Thoracic aorta (tissue), 2 donors: ENCODE data around the gene ZDHHC8. TPM values are rescaled to one million over a fixed set of nuclear protein-coding genes. Genes with fewer than 3 reads are reported as not detected.

ENCODE experiments used
- ATAC-seq: fragments of 150-250 bp; one replicate; pipeline ENCODE4 v1.8.0; 2017; ENCODE audit warnings: low read depth; ENCODE audit not compliant: insufficient number of reproducible peaks, low FRiP score
- DNase-seq: peaks from one replicate; pipeline ENCODE4 v3.0.0-alpha.2; 2020; ENCODE audit warnings: low spot score
- H3K27ac ChIP-seq, 2 donors: fragments of 200-600 bp; sonication (generic); 1 replicate in 1 of 2; 2 replicates in 1 of 2; pipeline ENCODE4 v1.5.1; 2016; ENCODE audit warnings: mild to moderate bottlenecking in 2 of 2, moderate library complexity in 2 of 2
- H3K27me3 ChIP-seq: fragments of 200-600 bp; sonication (generic); replicated peaks from 2 replicates; pipeline ENCODE4 v1.6.0; 2016; ENCODE audit warnings: mild to moderate bottlenecking; ENCODE audit not compliant: insufficient read depth
- H3K36me3 ChIP-seq: fragments of 200-600 bp; sonication (generic); one replicate; pipeline ENCODE4 v1.5.1; 2016
- H3K4me1 ChIP-seq, 2 donors: fragments of 200-600 bp; sonication (generic); 1 replicate in 1 of 2; 2 replicates in 1 of 2; pipeline versions ENCODE4 v1.5.1 to v1.6.0; 2016; ENCODE audit warnings: low read depth in 2 of 2, mild to moderate bottlenecking in 1 of 2; ENCODE audit not compliant: control insufficient read depth in 1 of 2
- H3K4me3 ChIP-seq: fragments of 200-600 bp; sonication (generic); 2 replicates; pipeline ENCODE4 v1.5.1; 2016; ENCODE audit warnings: mild to moderate bottlenecking
- H3K9me3 ChIP-seq: fragments of 200-600 bp; sonication (generic); 2 replicates; pipeline ENCODE4 v1.5.1; 2016
- total RNA-seq, 2 donors: library from RNA; depleted of rRNA; stranded (reverse); fragments of >200 nt; gene quantifications; one replicate each; pipeline versions ENCODE4 v1.1.0 to v1.2.3, GENCODE V29; 2016
- TF ChIP-seq, protein P1 (sequence below): fragments of 200-600 bp; sonication (generic); IDR thresholded peaks from one replicate; pipeline ENCODE4 v1.5.1; 2019; ENCODE audit warnings: antibody characterized with exemption

Gene ZDHHC8
- total RNA-seq, 2 donors from 2014 or later = 14.8 to 49.8 TPM

- ATAC-seq (no peak), DNase-seq (no peak)
- H3K36me3 ChIP-seq = peaks cover 41% of the 10 kb centered on the region
- H3K4me1 ChIP-seq = no peaks in the 10 kb centered on the region
- no peak overlapping the region for H3K4me3 ChIP-seq
- TF ChIP-seq, protein P1, sequence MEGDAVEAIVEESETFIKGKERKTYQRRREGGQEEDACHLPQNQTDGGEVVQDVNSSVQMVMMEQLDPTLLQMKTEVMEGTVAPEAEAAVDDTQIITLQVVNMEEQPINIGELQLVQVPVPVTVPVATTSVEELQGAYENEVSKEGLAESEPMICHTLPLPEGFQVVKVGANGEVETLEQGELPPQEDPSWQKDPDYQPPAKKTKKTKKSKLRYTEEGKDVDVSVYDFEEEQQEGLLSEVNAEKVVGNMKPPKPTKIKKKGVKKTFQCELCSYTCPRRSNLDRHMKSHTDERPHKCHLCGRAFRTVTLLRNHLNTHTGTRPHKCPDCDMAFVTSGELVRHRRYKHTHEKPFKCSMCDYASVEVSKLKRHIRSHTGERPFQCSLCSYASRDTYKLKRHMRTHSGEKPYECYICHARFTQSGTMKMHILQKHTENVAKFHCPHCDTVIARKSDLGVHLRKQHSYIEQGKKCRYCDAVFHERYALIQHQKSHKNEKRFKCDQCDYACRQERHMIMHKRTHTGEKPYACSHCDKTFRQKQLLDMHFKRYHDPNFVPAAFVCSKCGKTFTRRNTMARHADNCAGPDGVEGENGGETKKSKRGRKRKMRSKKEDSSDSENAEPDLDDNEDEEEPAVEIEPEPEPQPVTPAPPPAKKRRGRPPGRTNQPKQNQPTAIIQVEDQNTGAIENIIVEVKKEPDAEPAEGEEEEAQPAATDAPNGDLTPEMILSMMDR = no peak
- no peaks in the 10 kb centered on the region for H3K9me3 ChIP-seq
- no peak overlapping the region for H3K27ac ChIP-seq
- H3K27me3 ChIP-seq = no peaks in the 10 kb centered on the region
Observed at GRCh38 chr22:20099099-20099711, 32.4 kb upstream of the ZDHHC8 start.

GRCh38 chr22:20101638-20102037 is 30.0 kb upstream of the ZDHHC8 start:
- H3K4me3 ChIP-seq = no peak overlapping the region
- TF ChIP-seq, protein P1 = no peak
- peaks cover 39% of the 10 kb centered on the region for H3K36me3 ChIP-seq
- ATAC-seq = no peak
- H3K27ac ChIP-seq = no peak overlapping the region
- H3K9me3 ChIP-seq = no peaks in the 10 kb centered on the region
- H3K27me3 ChIP-seq = no peaks in the 10 kb centered on the region
- DNase-seq = no peak
- H3K4me1 ChIP-seq = no peaks in the 10 kb centered on the region

DNA sequence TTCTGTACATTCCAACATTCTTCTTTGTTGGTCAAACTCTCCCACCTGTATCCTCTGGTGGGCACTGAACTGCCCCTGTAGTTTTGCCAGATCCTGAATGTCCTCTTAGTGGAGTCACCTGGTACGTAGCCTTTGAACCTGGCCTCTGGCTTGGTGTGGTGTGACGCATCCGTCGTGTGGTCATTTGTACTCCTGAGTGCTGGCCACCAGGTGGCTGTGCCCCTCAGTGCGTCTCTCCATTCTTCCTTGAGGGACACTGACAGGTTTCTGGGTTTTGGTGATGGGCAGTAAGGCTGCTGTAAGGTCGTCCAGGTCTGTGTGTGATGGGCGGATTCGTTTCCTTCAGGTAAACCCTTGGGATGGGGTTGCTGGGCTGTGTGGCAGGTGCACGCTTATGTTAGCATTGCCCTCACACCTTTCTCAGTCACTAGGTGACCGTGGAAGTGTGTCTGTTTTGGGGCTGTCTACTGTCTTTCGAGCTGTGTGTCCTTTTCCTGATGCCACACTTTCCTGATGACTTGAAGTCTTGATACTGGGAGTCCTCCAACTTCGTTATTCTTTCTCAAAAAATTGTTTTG is 29.3 kb upstream of the ZDHHC8 start:
- H3K9me3 ChIP-seq = no peaks in the 10 kb centered on the region
- H3K27ac ChIP-seq = no peak overlapping the region
- peaks cover 45% of the 10 kb centered on the region for H3K36me3 ChIP-seq
- H3K4me3 ChIP-seq = no peak overlapping the region
- ATAC-seq (no peak), DNase-seq (no peak)
- TF ChIP-seq, protein P1 = no peak
- H3K27me3 ChIP-seq = no peaks in the 10 kb centered on the region
- no peaks in the 10 kb centered on the region for H3K4me1 ChIP-seq

DNA sequence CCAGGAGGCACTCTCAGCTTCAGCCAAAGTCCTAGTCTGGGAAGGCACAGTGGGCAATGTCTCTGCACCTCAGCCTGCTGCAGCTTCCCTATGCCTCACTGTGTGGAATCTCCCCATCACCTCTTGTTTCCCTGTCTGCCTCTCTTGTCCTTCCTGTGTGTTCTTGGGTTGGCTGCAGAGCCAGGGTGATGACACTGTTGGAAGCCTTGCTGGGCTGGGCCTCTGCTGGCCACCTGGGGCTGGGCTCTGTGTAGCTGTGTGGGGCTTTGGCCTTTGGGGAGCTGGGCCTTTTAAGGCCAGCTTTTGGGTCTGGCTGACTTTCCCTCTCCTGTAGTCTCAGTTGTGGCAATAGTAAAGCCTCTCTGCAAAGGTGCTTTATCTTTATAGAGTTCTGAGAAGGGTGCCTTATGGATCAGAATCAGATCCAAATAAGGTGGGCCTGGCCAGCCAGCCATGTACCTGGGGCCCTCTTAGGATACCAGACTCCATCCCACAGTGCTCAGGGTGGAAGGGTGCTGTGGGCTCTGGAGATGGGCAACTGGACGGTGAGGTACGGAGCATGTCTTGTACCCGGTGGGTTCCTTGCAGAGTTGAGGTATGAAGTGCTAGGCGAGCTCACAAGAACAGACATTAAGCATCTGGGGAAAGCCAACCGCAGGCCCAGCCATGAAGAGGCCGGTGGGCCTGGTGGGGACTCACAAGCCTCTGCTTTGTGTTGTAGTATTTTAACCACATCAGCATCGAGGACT is 26.0 kb upstream of the ZDHHC8 start:
- DNase-seq (no peak), ATAC-seq (no peak)
- no peak overlapping the region for H3K27ac ChIP-seq
- H3K36me3 ChIP-seq = peaks cover 54% of the 10 kb centered on the region
- no peaks in the 10 kb centered on the region for H3K9me3 ChIP-seq
- no peaks in the 10 kb centered on the region for H3K27me3 ChIP-seq
- TF ChIP-seq, protein P1 = no peak
- no peaks in the 10 kb centered on the region for H3K4me1 ChIP-seq
- H3K4me3 ChIP-seq = no peak overlapping the region

DNA sequence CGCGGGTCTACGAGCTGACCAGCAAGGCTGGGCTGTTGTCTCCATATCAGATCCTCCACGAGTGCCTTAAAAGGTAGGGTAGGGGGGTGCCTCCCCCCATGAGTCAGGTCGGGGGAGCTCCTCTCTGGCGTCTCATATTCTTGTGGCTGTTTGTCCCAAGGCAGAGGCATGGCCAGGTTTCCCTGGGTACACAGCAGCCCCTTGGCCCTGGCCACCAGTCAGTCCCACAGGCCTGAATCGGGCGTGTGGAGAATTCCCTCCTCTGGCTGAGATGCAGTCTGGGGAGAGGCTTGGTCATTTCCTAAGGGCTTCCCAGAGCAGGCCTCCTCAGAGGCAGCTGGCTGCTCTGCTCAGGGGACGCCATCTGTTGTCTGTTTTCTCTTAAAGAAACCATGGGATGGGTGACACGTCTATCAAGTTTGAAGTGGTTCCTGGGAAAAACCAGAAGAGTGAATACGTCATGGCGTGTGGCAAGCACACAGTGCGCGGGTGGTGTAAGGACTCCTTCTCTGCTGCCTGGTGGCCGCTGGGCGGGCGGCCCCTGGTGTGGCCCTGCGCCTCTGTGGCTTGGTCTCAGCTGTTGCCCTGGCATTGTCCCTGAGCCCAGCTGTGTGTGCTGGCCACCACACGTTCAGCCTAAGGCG is 25.3 kb upstream of the ZDHHC8 start:
- no peak for ATAC-seq
- H3K27me3 ChIP-seq = no peaks in the 10 kb centered on the region
- H3K36me3 ChIP-seq = peaks cover 49% of the 10 kb centered on the region
- no peaks in the 10 kb centered on the region for H3K9me3 ChIP-seq
- H3K27ac ChIP-seq = no peak overlapping the region
- no peak for DNase-seq
- TF ChIP-seq, protein P1 = no peak
- no peaks in the 10 kb centered on the region for H3K4me1 ChIP-seq
- H3K4me3 ChIP-seq = no peak overlapping the region
